Measurements from ENCODE around the gene ERLIN1.

GRCh38 chr10:100222529-100222928 lies 36.7 kb upstream of the ERLIN1 start:
- no peak for TF ChIP-seq CTCF (IDR thresholded peaks at IDR 0.05; ENCODE audit: poor library complexity)
- no peak for TF ChIP-seq EZH2 (IDR thresholded peaks at IDR 0.05; ENCODE audit: borderline replicate concordance)
- TF ChIP-seq EZH2phosphoT487 (IDR thresholded peaks at IDR 0.05; ENCODE audit: low read depth, severe bottlenecking, unreplicated experiment): no peak

All from hepatocyte (in vitro differentiated cells).